IMR-90 (cell line): ENCODE measurements around the gene IFI35. TPM values are rescaled to one million over a fixed set of nuclear protein-coding genes. Genes with fewer than 3 reads are reported as not detected.

ENCODE experiments used
- ATAC-seq: fragments of 200-7000 bp; cut with Tn5 transposase; 2 replicates; pipeline ENCODE4 v1.9.1; 2020; ENCODE audit warnings: low read depth, mild to moderate bottlenecking, moderate library complexity
- BruUV-seq: library from RNA; stranded (reverse); fragments of 400-500 nt; replicated peaks from 2 replicates; lab custom pipeline; 2021; lab: Mats Ljungman, UMichigan
- CTCF ChIA-PET: fragments of 300-600 bp; formaldehyde crosslinking; extraction: SDS; loops from one replicate; lab custom pipeline; 2021; ENCODE audit warnings: antibody characterized with exemption; lab: Yijun Ruan, JAX
- POLR2A ChIA-PET: fragments of 300-600 bp; sonication (Branson Sonifier 250); formaldehyde crosslinking; loops from one replicate; lab custom pipeline; 2022; ENCODE audit warnings: antibody characterized with exemption; ENCODE audit not compliant: unreplicated experiment; lab: Charles Lee
- DNase-seq: peaks from one replicate; pipeline ENCODE4 v3.0.0; 2013
- H2AFZ ChIP-seq: replicated peaks from 2 replicates; pipeline ENCODE3; 2013; ENCODE audit warnings: low read length, mild to moderate bottlenecking; ENCODE audit not compliant: poor library complexity
- H2AK5ac ChIP-seq: 2 replicates; pipeline ENCODE4 v1.6.1; 2013; ENCODE audit warnings: low read depth, low read length, inconsistent platforms
- H2AK9ac ChIP-seq: replicated peaks from 2 replicates; pipeline ENCODE3; 2013; ENCODE audit warnings: mild to moderate bottlenecking, low read depth, low read length, moderate library complexity; ENCODE audit not compliant: poor library complexity
- H2BK120ac ChIP-seq: 2 replicates; pipeline ENCODE4 v1.6.1; 2013; ENCODE audit warnings: low read depth, low read length, inconsistent platforms
- H2BK15ac ChIP-seq: 3 replicates; pipeline ENCODE4 v1.6.1; 2013; ENCODE audit warnings: low read depth, low read length, inconsistent platforms
- H2BK20ac ChIP-seq: 2 replicates; pipeline ENCODE4 v1.6.1; 2013; ENCODE audit warnings: low read depth, mild to moderate bottlenecking, inconsistent platforms, low read length, moderate library complexity
- H2BK5ac ChIP-seq: 2 replicates; pipeline ENCODE4 v1.6.1; 2013; ENCODE audit warnings: mild to moderate bottlenecking, low read depth, low read length, inconsistent platforms; ENCODE audit not compliant: poor library complexity, severe bottlenecking
- H3K14ac ChIP-seq: replicated peaks from 2 replicates; pipeline ENCODE4 v1.6.1; 2013; ENCODE audit warnings: low read depth, low read length, inconsistent platforms
- H3K18ac ChIP-seq: 2 replicates; pipeline ENCODE4 v1.6.1; 2013; ENCODE audit warnings: low read depth, low read length, control low read depth
- H3K23ac ChIP-seq: 2 replicates; pipeline ENCODE4 v1.6.1; 2013; ENCODE audit warnings: low read depth, low read length, inconsistent platforms
- H3K27ac ChIP-seq: 2 replicates; pipeline ENCODE4 v1.5.1; 2013; ENCODE audit warnings: mild to moderate bottlenecking, control low read depth, low read length; ENCODE audit not compliant: insufficient read depth
- H3K27me3 ChIP-seq: 2 replicates; pipeline ENCODE4 v1.6.1; 2013; ENCODE audit warnings: low read length; ENCODE audit not compliant: control insufficient read depth, insufficient read depth
- H3K36me3 ChIP-seq: 2 replicates; pipeline ENCODE4 v1.6.1; 2013; ENCODE audit warnings: low read length, mixed read lengths; ENCODE audit not compliant: control insufficient read depth, insufficient read depth
- H3K4ac ChIP-seq: 2 replicates; pipeline ENCODE4 v1.6.1; 2013; ENCODE audit warnings: low read depth, low read length, inconsistent platforms
- H3K4me1 ChIP-seq: 2 replicates; pipeline ENCODE4 v1.6.1; 2013; ENCODE audit warnings: low read length, mixed read lengths; ENCODE audit not compliant: control insufficient read depth, insufficient read depth
- H3K4me2 ChIP-seq: 2 replicates; pipeline ENCODE4 v1.6.1; 2013; ENCODE audit warnings: low read depth, mild to moderate bottlenecking, control low read depth, low read length, moderate library complexity
- H3K4me3 ChIP-seq: 2 replicates; pipeline ENCODE4 v1.5.1; 2013; ENCODE audit warnings: low read depth, mild to moderate bottlenecking, control low read depth, low read length, moderate library complexity; ENCODE audit not compliant: insufficient read depth
- H3K56ac ChIP-seq: 2 replicates; pipeline ENCODE4 v1.6.1; 2013; ENCODE audit warnings: low read length, inconsistent platforms; ENCODE audit not compliant: insufficient read depth; ENCODE audit errors: extremely low read depth
- H3K79me1 ChIP-seq, 2 experiments: 2 replicates each; pipeline ENCODE4 v1.6.1; 2013; ENCODE audit warnings: low read length in 2 of 2, inconsistent platforms in 1 of 2, low read depth in 1 of 2
- H3K9ac ChIP-seq: 2 replicates; pipeline ENCODE4 v1.6.1; 2013; ENCODE audit warnings: low read depth, low read length, control low read depth
- H3K9me1 ChIP-seq: 2 replicates; pipeline ENCODE4 v1.6.1; 2013; ENCODE audit warnings: low read length, inconsistent platforms; ENCODE audit not compliant: insufficient read depth
- H3K9me3 ChIP-seq: 2 replicates; pipeline ENCODE4 v1.6.1; 2013; ENCODE audit warnings: low read length; ENCODE audit not compliant: control insufficient read depth, insufficient read depth
- H4K20me1 ChIP-seq: 2 replicates; pipeline ENCODE4 v1.6.1; 2013; ENCODE audit warnings: low read length, inconsistent platforms; ENCODE audit not compliant: insufficient read depth
- H4K5ac ChIP-seq: 2 replicates; pipeline ENCODE4 v1.6.1; 2013; ENCODE audit warnings: mild to moderate bottlenecking, low read depth, low read length, control low read depth
- H4K8ac ChIP-seq, 2 experiments: 2 replicates each; pipeline ENCODE4 v1.6.1; 2013; ENCODE audit warnings: low read depth in 2 of 2, low read length in 2 of 2, control low read depth in 1 of 2, inconsistent platforms in 1 of 2
- H4K91ac ChIP-seq: 2 replicates; pipeline ENCODE4 v1.6.1; 2013; ENCODE audit warnings: low read depth, low read length, inconsistent platforms; ENCODE audit not compliant: insufficient read depth
- MXI1 ChIP-seq: IDR thresholded peaks from 2 replicates; pipeline ENCODE4 v1.6.1; 2012; ENCODE audit warnings: low read depth, mild to moderate bottlenecking, low read length, moderate library complexity, borderline replicate concordance
- POLR2A ChIP-seq: IDR thresholded peaks from 2 replicates; pipeline ENCODE4 v1.6.1; 2012; ENCODE audit warnings: mild to moderate bottlenecking, low read depth, low read length
- RAD21 ChIP-seq: IDR thresholded peaks from 2 replicates; pipeline ENCODE4 v1.6.1; 2012; ENCODE audit warnings: low read length, improper control_type of control experiment
- WGBS, 2 experiments: methylation state at CpG; one replicate each; pipeline versions ENCODE4 v1.1.5 to v1.1.7; 2013; ENCODE audit warnings: missing lambda C conversion rate in 2 of 2; ENCODE audit not compliant: insufficient read length in 1 of 2; ENCODE audit errors: extremely low coverage in 2 of 2; 5-methylcytosine and 5-hydroxymethylcytosine counted together
- dilution Hi-C: fragments of 300-500 bp; cut with HindIII; formaldehyde crosslinking; loops from one replicate; pipeline ENCODE4 v1.14.3; 2018; ENCODE audit warnings: low sequenced_read_pairs; ENCODE audit not compliant: unreplicated experiment
- in situ Hi-C: fragments of 300-500 bp; cut with MboI; formaldehyde crosslinking; loops from 3 replicates; pipeline ENCODE4 v1.14.3; 2019; ENCODE audit warnings: low sequenced_read_pairs, inconsistent platforms, mixed read lengths
- intact Hi-C: fragments of 100-400 bp; cut with micrococcal nuclease; formaldehyde crosslinking; loops from 2 replicates; pipeline ENCODE4 v1.10.0; 2022
- polyA plus RNA-seq, 3 experiments: library from polyadenylated mRNA; depleted of rRNA; stranded (reverse); fragments of >200 nt; gene quantifications; 2 replicates each; pipeline ENCODE4 v1.2.3, GENCODE V29; 2012; ENCODE audit warnings: low replicate concordance in 1 of 3
- total RNA-seq: library from RNA; depleted of rRNA; stranded (reverse); fragments of >200 nt; gene quantifications from 2 replicates; pipeline ENCODE4 v1.2.3, GENCODE V29; 2012

The IFI35 gene
- total and polyA plus RNA-seq, 2 of the 4 experiments (the other 2 are of a cell fraction) = 15.8 to 17.0 TPM

GRCh38 chr17:42980766-42981397, 25.7 kb upstream of the IFI35 start:
- no peak overlapping the region for H2BK20ac ChIP-seq
- peaks cover 0 to 58% of the 10 kb centered on the region in 2 experiments; a peak in 3 of 4 replicates for H3K79me1 ChIP-seq
- peak overlapping the region; percentile 99 for H3K4me2 ChIP-seq
- POLR2A ChIA-PET = interaction anchor here (2.0 kb wide), 1 partner anchor 17 kb away, joined by 6 read pairs; the partner anchor contains the start of gene RPL27
- TF ChIP-seq MXI1 (no peak), POLR2A (peak; percentile 30; the same call in 1 of the 2 replicates), RAD21 (peak; percentile 21; the same call in 1 of the 2 replicates)
- peak overlapping the region; percentile 74 for H3K27ac ChIP-seq
- H3K4me3 ChIP-seq = peak overlapping the region; percentile 76
- peak overlapping the region; percentile 4; the same call in 1 of the 2 replicates for H4K5ac ChIP-seq
- H3K23ac ChIP-seq = peak overlapping the region; percentile 81
- intact Hi-C loops = no loop called here
- peaks cover 10% of the 10 kb centered on the region; the same call in 1 of the 2 replicates for H4K20me1 ChIP-seq
- H2AK9ac ChIP-seq = peak overlapping the region; percentile 99
- peak overlapping the region; percentile 99 for H2AFZ ChIP-seq
- in situ Hi-C loops = loop anchor here (25.0 kb wide), 1 partner anchor 381 kb away; no protein-coding TSS in a partner anchor
- H3K9me3 ChIP-seq = no peaks in the 10 kb centered on the region
- H3K4ac ChIP-seq = peak overlapping the region; percentile 43; the same call in 1 of the 2 replicates
- H2AK5ac ChIP-seq = peak overlapping the region; percentile 11
- no peak overlapping the region for H3K18ac ChIP-seq
- H3K9ac ChIP-seq = peak overlapping the region; percentile 75
- 3% methylated on average over 23 of the region's 67 CpGs; no CpG with 5 or more reads in 1 of the 2 experiments for WGBS, 2 experiments
- CTCF ChIA-PET = no interaction called here
- H3K9me1 ChIP-seq = peaks cover 18% of the 10 kb centered on the region
- H3K27me3 ChIP-seq = no peaks in the 10 kb centered on the region
- dilution Hi-C loops = no loop called here
- H2BK15ac ChIP-seq = no peak overlapping the region
- peaks cover 2% of the 10 kb centered on the region for H3K36me3 ChIP-seq
- peak; percentile 64 for DNase-seq
- no peak overlapping the region; the same call in 1 of the 2 replicates for H4K91ac ChIP-seq
- H4K8ac ChIP-seq = peak overlapping the region in 1 of 2 experiments; percentile 70; a peak in 3 of 4 replicates
- no peak overlapping the region for H2BK120ac ChIP-seq
- peak; percentile 66 for ATAC-seq
- peaks cover 6% of the 10 kb centered on the region for H3K4me1 ChIP-seq
- peak overlapping the region; percentile 50 for H2BK5ac ChIP-seq
- no TSS peak for BruUV-seq
- H3K56ac ChIP-seq = peak overlapping the region; percentile 50
- peak overlapping the region; percentile 17 for H3K14ac ChIP-seq
